Activated CD4-positive, alpha-beta T cell treated with anti-CD3 and anti-CD28 coated beads, Interleukin-2, amount 10 ng/mL, durations not matched to agents 7 days and 5 days (primary cell): ENCODE data around the gene MMP25. TPM values are rescaled to one million over a fixed set of nuclear protein-coding genes. Genes with fewer than 3 reads are reported as not detected.
"Not testable (repeated sequence)": the region's sequence is repeated elsewhere in the genome, so short reads cannot be mapped to it uniquely, and the experiment has no call there.

Experiments used
- CTCF ChIA-PET: fragments of 350-600 bp; sonication (Branson Sonifier 250); formaldehyde crosslinking; loops from one replicate; lab custom pipeline; 2021; ENCODE audit warnings: antibody characterized with exemption; lab: Charles Lee
- POLR2A ChIA-PET: fragments of 350-600 bp; sonication (Branson Sonifier 250); formaldehyde crosslinking; loops from one replicate; lab custom pipeline; 2021; ENCODE audit warnings: antibody characterized with exemption; lab: Charles Lee
- DNase-seq: peaks from one replicate; pipeline ENCODE4 v3.0.0-alpha.2; 2020
- H3K27ac Mint-ChIP-seq: one replicate; pipeline ENCODE4 v1.8.0; 2021; ENCODE audit warnings: mild to moderate bottlenecking, moderate library complexity, mixed read lengths
- H3K27me3 Mint-ChIP-seq: one replicate; pipeline ENCODE4 v1.8.0; 2021; ENCODE audit warnings: mixed read lengths
- H3K36me3 Mint-ChIP-seq: one replicate; pipeline ENCODE4 v1.8.0; 2021; ENCODE audit warnings: low read depth, mixed read lengths
- H3K4me1 Mint-ChIP-seq: one replicate; pipeline ENCODE4 v1.8.0; 2021; ENCODE audit warnings: mixed read lengths
- H3K4me3 Mint-ChIP-seq: one replicate; pipeline ENCODE4 v1.8.0; 2021; ENCODE audit warnings: mild to moderate bottlenecking, moderate library complexity, mixed read lengths
- H3K9me3 Mint-ChIP-seq: one replicate; pipeline ENCODE4 v1.8.0; 2021; ENCODE audit warnings: mixed read lengths
- total RNA-seq, 2 experiments: library from RNA; stranded (reverse); gene quantifications; one replicate each; pipeline ENCODE4 v1.2.3, GENCODE V29; 2021

MMP25 gene
- total RNA-seq, 2 experiments from 2014 or later, result 18.1 to 19.8 TPM

DNA sequence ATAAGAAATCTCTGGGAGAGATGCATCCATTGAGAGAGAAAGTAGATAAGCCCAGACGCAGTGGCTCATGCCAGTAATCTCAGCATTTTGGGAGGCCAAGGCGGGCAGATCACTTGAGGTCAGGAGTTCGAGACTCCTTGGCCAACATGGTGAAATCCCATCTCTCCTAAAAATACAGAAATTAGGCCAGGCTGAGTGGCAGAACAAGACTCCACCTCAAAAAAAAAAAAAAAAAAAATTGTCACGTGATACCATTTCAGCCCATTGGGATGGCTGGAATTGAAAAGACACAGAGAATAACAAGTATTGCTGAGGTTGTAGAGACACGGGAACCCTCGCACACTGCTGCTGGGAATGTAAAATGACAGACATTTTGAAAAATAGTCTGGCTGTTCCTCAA lies 16.2 kb downstream of the MMP25 start:
- Mint-ChIP-seq H3K4me1 (peaks cover 52% of the 10 kb centered on the region), H3K36me3 (peaks cover 26% of the 10 kb centered on the region), H3K4me3 (no peak overlapping the region), H3K9me3 (no peaks in the 10 kb centered on the region), H3K27ac (no peak overlapping the region), H3K27me3 (no peaks in the 10 kb centered on the region)
- ChIA-PET POLR2A (no interaction called here), CTCF (interaction anchor here (0.8 to 11.0 kb wide), 8 partner anchors 14 to 88 kb away, joined by 3 to 72 read pairs (median 6); no protein-coding TSS in a partner anchor)
- no peak for DNase-seq

DNA sequence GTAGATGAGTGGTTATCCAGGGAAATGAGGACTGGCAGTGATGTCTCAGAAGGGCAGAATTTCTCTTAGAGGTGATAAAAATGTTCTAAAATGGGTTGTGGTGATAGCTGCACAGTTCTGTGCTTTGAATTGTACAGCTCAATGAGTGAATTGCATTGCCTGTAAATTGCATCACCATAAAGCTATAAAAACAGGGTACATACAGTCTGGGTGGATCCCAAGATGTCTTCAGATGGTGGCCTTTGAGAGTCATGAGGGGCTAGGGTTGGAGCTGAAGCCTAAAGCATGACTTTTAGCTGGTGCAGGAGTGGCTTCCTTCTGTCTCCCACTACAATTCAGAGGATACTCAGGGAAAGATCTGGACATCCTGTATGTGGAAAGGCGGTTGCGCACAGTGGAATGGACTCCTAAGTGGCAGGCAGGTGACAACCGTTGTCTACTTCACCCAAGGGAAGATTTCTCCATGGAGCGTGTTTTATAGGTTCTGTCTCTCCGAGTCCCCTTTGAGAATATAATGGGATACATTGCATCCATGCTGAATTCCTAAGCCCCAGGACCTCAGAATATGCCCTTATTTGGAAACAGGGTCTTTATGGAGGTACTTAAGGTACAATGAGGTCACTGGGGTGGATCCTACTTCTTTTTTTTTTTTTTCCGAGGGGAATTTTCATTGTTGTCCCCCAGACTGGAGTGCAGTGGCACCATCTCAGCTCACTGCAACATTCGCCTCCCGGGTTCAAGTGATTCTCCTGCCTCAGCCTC lies 17.4 kb downstream of the MMP25 start:
- peaks cover 34% of the 10 kb centered on the region for H3K36me3 Mint-ChIP-seq
- no peaks in the 10 kb centered on the region for H3K27me3 Mint-ChIP-seq
- no peaks in the 10 kb centered on the region for H3K9me3 Mint-ChIP-seq
- H3K4me3 Mint-ChIP-seq, result peak overlapping the region; percentile 100
- DNase-seq, result no peak
- peaks cover 55% of the 10 kb centered on the region for H3K4me1 Mint-ChIP-seq
- peak overlapping the region; percentile 97 for H3K27ac Mint-ChIP-seq
- CTCF ChIA-PET, result interaction anchor here (0.6 to 11.0 kb wide), 14 partner anchors 8 to 102 kb away, joined by 3 to 72 read pairs (median 4); no protein-coding TSS in a partner anchor
- POLR2A ChIA-PET, result interaction anchor here (1.1 kb wide), 1 partner anchor 11 kb away, joined by 3 read pairs; no protein-coding TSS in a partner anchor

DNA sequence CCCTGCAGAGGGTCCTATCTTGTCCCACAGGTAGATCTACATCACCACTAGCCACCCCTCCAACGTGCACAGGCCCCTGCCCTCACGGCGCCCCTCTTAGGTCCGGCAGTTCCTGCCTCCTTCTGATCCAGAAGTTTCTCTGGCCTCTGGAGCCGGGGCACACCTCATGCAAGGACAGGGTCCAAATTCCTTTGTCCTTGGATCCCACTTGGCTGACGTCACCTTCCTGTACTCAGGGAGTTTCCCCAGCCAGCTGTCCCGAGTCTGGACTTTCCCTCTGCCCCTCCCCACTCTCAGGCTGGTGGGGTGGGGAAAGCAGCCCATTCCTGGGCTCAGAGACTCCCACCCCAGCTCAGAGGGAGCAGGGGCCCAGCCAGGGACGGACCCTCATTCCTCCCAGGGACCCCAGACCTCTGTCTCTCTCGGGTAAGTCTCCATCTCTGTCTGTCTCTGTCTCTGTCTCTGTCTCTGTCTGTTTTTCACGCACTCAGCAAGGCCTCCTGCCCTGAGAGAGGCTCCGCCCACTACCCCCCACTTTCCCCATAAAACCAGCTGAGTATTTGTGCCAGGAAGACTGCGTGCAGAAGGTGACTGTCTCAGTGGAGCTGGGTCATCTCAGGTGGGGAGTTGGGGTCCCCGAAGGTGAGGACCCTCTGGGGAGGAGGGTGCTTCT lies 18.8 kb downstream of the MMP25 start, which contains the start of gene IL32:
Gene IL32, plus strand, starts transcription at position 572 of the 673 bp plus-strand sequence. CDS start 172 bp downstream, outside the sequence.
- H3K27me3 Mint-ChIP-seq, result no peaks in the 10 kb centered on the region
- H3K4me3 Mint-ChIP-seq, result peak within 1 kb of the TSS; percentile 100
- no peaks in the 10 kb centered on the region for H3K9me3 Mint-ChIP-seq
- H3K36me3 Mint-ChIP-seq, result peaks cover 46% of the 10 kb centered on the region
- H3K4me1 Mint-ChIP-seq, result peaks cover 59% of the 10 kb centered on the region
- DNase-seq, result peak; percentile 82
- POLR2A ChIA-PET, result interaction anchor here (0.6 to 2.7 kb wide), 8 partner anchors 10 to 154 kb away, joined by 3 to 21 read pairs (median 4); partner anchors contain the start of gene FLYWCH1
- CTCF ChIA-PET, result interaction anchor here (0.6 to 11.0 kb wide), 13 partner anchors 9 to 65 kb away, joined by 3 to 72 read pairs (median 5); no protein-coding TSS in a partner anchor
- peak within 1 kb of the TSS; percentile 97 for H3K27ac Mint-ChIP-seq

DNA sequence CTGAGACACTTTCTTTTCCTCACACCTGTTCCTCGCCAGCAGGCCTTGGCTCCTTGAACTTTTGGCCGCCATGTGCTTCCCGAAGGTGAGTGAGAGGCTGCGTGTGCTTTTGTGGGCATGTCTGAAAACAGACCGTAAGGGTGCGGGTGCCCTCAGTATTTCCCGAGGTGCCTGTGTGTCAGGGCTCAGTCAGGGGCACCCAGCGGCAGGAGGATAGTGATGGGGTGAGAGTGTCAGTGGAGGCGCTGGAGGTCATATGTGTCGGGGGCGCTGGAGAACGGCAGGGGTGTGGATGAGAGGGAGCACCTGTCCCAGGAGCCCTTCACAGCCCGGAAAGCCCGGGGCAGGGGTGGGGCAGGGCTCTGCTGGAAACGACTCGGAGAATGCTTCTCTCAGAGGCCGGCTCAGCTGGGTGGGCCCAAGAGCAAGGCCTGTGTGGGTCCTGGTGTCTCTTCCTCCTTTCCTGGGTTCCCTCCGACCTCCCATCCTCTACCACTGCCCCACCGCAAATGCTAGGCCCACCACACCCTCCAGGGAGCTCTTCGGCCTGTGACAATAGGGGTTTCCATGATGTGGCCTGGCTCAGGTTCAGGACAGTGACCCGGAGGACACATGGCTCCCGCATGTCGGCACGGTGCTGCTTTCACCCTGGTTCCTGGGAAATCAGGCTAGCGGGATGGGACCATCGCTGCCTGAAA lies 19.5 kb downstream of the MMP25 start:
- peaks cover 52% of the 10 kb centered on the region for H3K36me3 Mint-ChIP-seq
- H3K27me3 Mint-ChIP-seq, result no peaks in the 10 kb centered on the region
- peak overlapping the region; percentile 100 for H3K4me3 Mint-ChIP-seq
- CTCF ChIA-PET, result interaction anchor here (0.6 to 11.0 kb wide), 15 partner anchors 9 to 64 kb away, joined by 3 to 72 read pairs (median 4); no protein-coding TSS in a partner anchor
- no peaks in the 10 kb centered on the region for H3K9me3 Mint-ChIP-seq
- POLR2A ChIA-PET, result interaction anchor here (0.7 to 2.7 kb wide), 6 partner anchors 9 to 68 kb away, joined by 3 to 21 read pairs (median 5); no protein-coding TSS in a partner anchor
- H3K4me1 Mint-ChIP-seq, result peaks cover 60% of the 10 kb centered on the region
- peak overlapping the region; percentile 97 for H3K27ac Mint-ChIP-seq
- no peak for DNase-seq

DNA sequence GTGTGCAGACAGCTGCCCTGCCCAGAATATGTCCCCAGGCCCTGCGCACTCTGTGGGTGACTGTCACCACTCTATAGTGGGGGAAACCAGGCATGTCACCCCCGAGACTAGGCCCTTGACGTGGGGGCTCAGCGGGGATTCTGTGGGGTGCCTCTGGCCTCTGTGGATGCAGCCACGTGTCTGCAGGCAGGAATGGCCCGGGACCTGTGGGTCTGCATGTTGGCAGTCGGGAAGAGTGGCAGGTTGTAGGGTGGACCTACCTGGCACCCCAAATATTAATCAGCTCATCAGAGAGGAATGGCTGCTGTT lies 20.0 kb downstream of the MMP25 start:
- no peak for DNase-seq
- Mint-ChIP-seq H3K27ac (peak overlapping the region; percentile 97), H3K36me3 (peaks cover 52% of the 10 kb centered on the region), H3K9me3 (no peaks in the 10 kb centered on the region), H3K4me1 (peaks cover 65% of the 10 kb centered on the region), H3K27me3 (no peaks in the 10 kb centered on the region), H3K4me3 (peak overlapping the region; percentile 100)
- POLR2A ChIA-PET, result interaction anchor here (2.7 kb wide), 1 partner anchor 9 kb away, joined by 21 read pairs; no protein-coding TSS in a partner anchor
- CTCF ChIA-PET, result interaction anchor here (0.8 to 11.0 kb wide), 10 partner anchors 7 to 63 kb away, joined by 3 to 72 read pairs (median 4); no protein-coding TSS in a partner anchor

DNA sequence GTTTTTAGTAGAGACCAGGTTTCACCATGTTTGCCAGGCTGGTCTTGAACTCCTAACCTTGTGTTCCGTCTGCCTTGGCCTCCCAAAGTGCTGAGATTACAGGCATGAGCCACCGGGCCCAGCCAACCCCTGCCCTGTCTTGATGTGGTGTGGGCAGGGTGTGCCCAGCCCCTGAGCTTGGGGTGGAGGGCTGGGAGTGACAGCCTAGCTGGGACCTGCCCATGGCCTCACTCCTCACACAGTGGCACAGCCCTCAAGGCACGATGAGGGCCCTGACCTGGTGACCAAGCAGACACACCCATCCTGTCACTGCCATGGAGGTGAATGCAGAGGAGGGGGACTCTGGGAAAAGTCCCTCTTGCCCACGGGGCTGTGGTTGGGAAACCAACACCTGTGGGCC lies 22.1 kb downstream of the MMP25 start:
- ChIA-PET CTCF (interaction anchor here (0.7 to 11.0 kb wide), 4 partner anchors 9 to 82 kb away, joined by 3 to 72 read pairs (median 12); no protein-coding TSS in a partner anchor), POLR2A (no interaction called here)
- H3K4me1 Mint-ChIP-seq, result peaks cover 64% of the 10 kb centered on the region
- H3K27me3 Mint-ChIP-seq, result no peaks in the 10 kb centered on the region
- peak; percentile 60 for DNase-seq
- no peaks in the 10 kb centered on the region for H3K9me3 Mint-ChIP-seq
- peak overlapping the region; percentile 100 for H3K4me3 Mint-ChIP-seq
- peaks cover 52% of the 10 kb centered on the region for H3K36me3 Mint-ChIP-seq
- H3K27ac Mint-ChIP-seq, result peak overlapping the region; percentile 98

DNA sequence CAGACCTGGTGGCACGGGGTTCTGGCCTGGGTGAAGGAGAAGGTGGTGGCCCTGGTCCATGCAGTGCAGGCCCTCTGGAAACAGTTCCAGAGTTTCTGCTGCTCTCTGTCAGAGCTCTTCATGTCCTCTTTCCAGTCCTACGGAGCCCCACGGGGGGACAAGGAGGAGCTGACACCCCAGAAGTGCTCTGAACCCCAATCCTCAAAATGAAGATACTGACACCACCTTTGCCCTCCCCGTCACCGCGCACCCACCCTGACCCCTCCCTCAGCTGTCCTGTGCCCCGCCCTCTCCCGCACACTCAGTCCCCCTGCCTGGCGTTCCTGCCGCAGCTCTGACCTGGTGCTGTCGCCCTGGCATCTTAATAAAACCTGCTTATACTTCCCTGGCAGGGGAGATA lies 22.8 kb downstream of the MMP25 start:
- H3K9me3 Mint-ChIP-seq, result not testable (repeated sequence)

DNA sequence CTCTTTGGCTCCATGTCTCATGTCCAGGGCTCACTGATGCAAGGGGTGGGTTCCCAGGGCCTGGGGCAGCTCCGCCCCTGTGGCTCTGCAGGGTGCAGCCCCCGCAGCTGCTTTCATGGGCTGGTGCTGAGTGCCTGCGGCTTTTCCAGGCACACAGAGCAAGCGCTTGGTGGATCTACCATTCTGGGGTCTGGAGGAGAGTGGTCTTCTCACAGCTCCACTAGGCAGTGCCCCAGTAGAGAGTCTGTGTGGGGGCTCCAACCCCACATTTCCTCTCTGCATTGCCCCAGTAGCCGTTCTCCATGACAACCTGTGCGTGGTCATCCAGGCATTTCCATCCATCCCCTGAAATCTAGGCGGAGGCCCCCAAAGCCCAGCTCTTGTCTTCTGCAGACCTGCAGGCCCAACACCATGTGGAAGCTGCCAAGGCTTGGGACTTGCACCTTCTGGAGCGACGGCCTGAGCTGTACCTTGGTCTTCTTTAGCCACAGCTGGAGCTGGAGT lies 24.3 kb downstream of the MMP25 start:
- no peaks in the 10 kb centered on the region for H3K27me3 Mint-ChIP-seq
- no peaks in the 10 kb centered on the region for H3K9me3 Mint-ChIP-seq
- DNase-seq, result no peak
- peak overlapping the region; percentile 94 for H3K27ac Mint-ChIP-seq
- peak overlapping the region; percentile 8 for H3K4me3 Mint-ChIP-seq
- peaks cover 67% of the 10 kb centered on the region for H3K4me1 Mint-ChIP-seq
- peaks cover 55% of the 10 kb centered on the region for H3K36me3 Mint-ChIP-seq
- CTCF ChIA-PET, result interaction anchor here (0.7 to 5.0 kb wide), 8 partner anchors 7 to 59 kb away, joined by 3 to 22 read pairs (median 6); no protein-coding TSS in a partner anchor
- POLR2A ChIA-PET, result interaction anchor here (0.7 to 1.0 kb wide), 3 partner anchors 26 to 59 kb away, joined by 3 read pairs; no protein-coding TSS in a partner anchor

More for the DNA sequence above, 22.8 kb downstream of the MMP25 start:
- H3K27ac Mint-ChIP-seq, result peak overlapping the region; percentile 94
- POLR2A ChIA-PET, DNase-seq, H3K27me3 Mint-ChIP-seq: not testable (repeated sequence)
- peaks cover 54% of the 10 kb centered on the region for H3K36me3 Mint-ChIP-seq
- peak overlapping the region; percentile 100 for H3K4me3 Mint-ChIP-seq
- H3K4me1 Mint-ChIP-seq, result peaks cover 65% of the 10 kb centered on the region
- CTCF ChIA-PET, result interaction anchor here (0.7 to 5.0 kb wide), 3 partner anchors 10 to 82 kb away, joined by 3 to 22 read pairs (median 3); no protein-coding TSS in a partner anchor

DNA sequence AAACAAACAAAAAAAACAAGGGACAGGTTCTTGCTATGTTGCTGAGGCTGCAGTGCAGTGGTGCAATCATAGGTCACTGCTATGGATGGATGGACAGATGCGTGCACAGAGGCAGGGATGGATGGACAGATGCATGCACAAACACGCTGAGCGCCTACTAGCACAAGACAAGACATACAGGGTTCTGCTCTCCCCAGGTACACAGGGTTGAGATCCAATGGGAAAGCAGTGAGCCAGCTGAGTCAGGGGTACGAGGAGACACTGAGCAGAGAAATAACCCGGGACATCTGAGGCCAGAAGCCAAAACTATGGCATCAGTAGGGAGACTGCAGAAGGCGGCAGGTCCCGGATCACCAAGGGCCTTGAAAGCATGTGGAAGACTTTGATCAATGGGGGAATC lies 25.3 kb downstream of the MMP25 start:
- H3K36me3 Mint-ChIP-seq, result peaks cover 45% of the 10 kb centered on the region
- H3K27me3 Mint-ChIP-seq, result no peaks in the 10 kb centered on the region
- H3K4me3 Mint-ChIP-seq, result peak overlapping the region; percentile 35
- H3K27ac Mint-ChIP-seq, result peak overlapping the region; percentile 94
- ChIA-PET CTCF (interaction anchor here (1.4 to 5.0 kb wide), 5 partner anchors 8 to 58 kb away, joined by 3 to 22 read pairs (median 9); no protein-coding TSS in a partner anchor), POLR2A (interaction anchor here (1.0 kb wide), 2 partner anchors 25 to 58 kb away, joined by 3 read pairs; no protein-coding TSS in a partner anchor)
- no peaks in the 10 kb centered on the region for H3K9me3 Mint-ChIP-seq
- H3K4me1 Mint-ChIP-seq, result peaks cover 77% of the 10 kb centered on the region
- no peak for DNase-seq

DNA sequence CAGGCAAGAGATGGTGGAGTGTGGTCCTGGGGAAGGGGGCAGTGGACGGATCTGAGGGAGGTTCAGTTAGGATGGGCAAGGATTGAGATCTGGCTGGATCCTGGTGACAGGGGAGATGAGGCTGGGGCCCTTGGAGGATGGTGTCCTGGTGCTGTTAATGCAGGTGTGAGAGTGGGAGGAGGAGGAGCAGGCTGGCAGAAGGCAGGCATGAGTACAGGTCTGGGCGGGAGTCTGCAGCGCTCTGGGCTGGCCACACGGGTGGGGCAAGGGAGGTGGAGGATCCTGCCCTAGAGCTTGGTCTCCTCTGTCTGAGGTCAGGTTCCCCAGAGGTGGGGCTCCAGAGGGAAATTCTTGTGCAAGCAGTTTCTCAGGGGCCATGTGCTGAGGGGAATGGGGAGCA lies 25.8 kb downstream of the MMP25 start:
- Mint-ChIP-seq H3K4me3 (peak overlapping the region; percentile 35), H3K4me1 (peaks cover 82% of the 10 kb centered on the region), H3K36me3 (peaks cover 45% of the 10 kb centered on the region), H3K27ac (peak overlapping the region; percentile 94)
- peak; percentile 29 for DNase-seq
- H3K27me3 Mint-ChIP-seq, H3K9me3 Mint-ChIP-seq, POLR2A ChIA-PET: not testable (repeated sequence)
- CTCF ChIA-PET, result interaction anchor here (1.4 to 2.7 kb wide), 3 partner anchors 9 to 58 kb away, joined by 3 to 9 read pairs (median 9); no protein-coding TSS in a partner anchor

DNA sequence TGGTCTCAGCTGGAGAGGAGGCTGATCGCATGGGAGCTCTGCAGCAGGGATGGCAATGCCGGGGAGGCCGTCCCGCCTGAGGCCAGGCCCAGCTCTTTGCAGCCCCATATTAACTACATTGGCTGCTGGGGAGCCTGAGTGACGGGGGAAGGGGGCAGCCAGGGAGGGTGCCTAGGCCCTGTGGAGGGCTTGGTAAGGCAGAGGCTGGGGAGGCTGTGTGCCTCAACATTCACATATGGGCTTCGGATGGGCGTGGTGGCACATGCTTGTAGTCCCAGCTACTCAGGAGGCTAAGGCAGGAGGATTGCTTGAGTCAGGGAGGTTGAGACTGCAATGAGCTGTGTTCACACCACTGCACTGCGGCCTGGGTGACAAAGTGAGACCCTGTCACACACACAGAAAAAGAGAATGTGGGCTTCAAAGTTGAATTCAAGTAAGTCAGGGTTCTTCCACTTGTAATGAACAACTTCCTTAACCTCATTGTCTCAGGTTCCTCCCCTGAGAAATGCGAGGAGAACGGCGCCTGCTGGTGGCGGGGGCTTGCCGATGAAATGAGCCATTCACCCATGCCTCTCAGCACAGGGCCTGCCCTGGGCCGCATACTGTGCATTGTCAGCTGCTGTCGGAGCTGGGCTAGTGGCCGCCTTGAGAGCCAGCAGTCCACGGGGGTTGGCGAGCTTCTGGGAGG lies 26.4 kb downstream of the MMP25 start:
- H3K4me1 Mint-ChIP-seq, result peaks cover 87% of the 10 kb centered on the region
- H3K36me3 Mint-ChIP-seq, result peaks cover 43% of the 10 kb centered on the region
- H3K9me3 Mint-ChIP-seq, POLR2A ChIA-PET, H3K27me3 Mint-ChIP-seq: not testable (repeated sequence)
- DNase-seq, result peak; percentile 68
- peak overlapping the region; percentile 98 for H3K27ac Mint-ChIP-seq
- CTCF ChIA-PET, result interaction anchor here (0.5 to 5.8 kb wide), 4 partner anchors 39 to 57 kb away, joined by 3 to 31 read pairs (median 9); no protein-coding TSS in a partner anchor
- H3K4me3 Mint-ChIP-seq, result peak overlapping the region; percentile 84
